ENCODE results near the gene WSCD1. TPM values are rescaled to one million over a fixed set of nuclear protein-coding genes. Genes with fewer than 3 reads are reported as not detected.

Gene WSCD1
- total and polyA plus RNA-seq, 9 donors = 0.53 to 4.4 (median 1.7) TPM

DNA sequence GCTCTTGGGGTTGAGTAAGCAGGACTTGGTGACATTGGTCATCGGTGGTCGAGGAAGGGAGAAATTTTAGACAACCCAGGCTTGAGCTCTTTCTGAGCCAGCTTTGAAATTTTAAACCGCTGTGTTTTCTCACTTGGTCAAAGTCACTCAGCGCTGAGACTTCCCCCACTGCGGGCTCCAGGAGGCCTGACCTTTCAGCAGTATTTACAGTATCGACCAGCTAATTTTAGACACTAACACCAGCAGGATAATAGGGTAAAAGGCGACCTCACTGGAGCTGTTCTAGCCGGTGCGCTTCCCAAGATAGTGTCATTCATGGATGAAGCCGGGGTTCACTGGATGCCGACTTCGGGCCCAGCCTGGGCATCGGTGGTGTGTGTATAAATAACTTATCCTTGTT lies 29.7 kb upstream of the WSCD1 start:
- H3K27me3 ChIP-seq = no peaks in the 10 kb centered on the region
- no peak overlapping the region for H3K27ac ChIP-seq
- H3K4me3 ChIP-seq = no peak overlapping the region
- intact Hi-C loops (cut with DNase I) = no loop called here
- H3K4me1 ChIP-seq (ENCODE audit: insufficient read depth) = no peaks in the 10 kb centered on the region
- 80 to 85% (median 82%) methylated on average over 13 of the region's 13 CpGs for WGBS, 3 donors
- TF ChIP-seq EP300 (IDR thresholded peaks at IDR 0.05) (no peak), POLR2A (IDR thresholded peaks at IDR 0.05) (no peak)
- TF ChIP-seq, protein P1, sequence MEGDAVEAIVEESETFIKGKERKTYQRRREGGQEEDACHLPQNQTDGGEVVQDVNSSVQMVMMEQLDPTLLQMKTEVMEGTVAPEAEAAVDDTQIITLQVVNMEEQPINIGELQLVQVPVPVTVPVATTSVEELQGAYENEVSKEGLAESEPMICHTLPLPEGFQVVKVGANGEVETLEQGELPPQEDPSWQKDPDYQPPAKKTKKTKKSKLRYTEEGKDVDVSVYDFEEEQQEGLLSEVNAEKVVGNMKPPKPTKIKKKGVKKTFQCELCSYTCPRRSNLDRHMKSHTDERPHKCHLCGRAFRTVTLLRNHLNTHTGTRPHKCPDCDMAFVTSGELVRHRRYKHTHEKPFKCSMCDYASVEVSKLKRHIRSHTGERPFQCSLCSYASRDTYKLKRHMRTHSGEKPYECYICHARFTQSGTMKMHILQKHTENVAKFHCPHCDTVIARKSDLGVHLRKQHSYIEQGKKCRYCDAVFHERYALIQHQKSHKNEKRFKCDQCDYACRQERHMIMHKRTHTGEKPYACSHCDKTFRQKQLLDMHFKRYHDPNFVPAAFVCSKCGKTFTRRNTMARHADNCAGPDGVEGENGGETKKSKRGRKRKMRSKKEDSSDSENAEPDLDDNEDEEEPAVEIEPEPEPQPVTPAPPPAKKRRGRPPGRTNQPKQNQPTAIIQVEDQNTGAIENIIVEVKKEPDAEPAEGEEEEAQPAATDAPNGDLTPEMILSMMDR (IDR thresholded peaks at IDR 0.05) = no peak
- no peaks in the 10 kb centered on the region for H3K9me3 ChIP-seq
- H3K36me3 ChIP-seq = no peaks in the 10 kb centered on the region
- DNase-seq = no peak

DNA sequence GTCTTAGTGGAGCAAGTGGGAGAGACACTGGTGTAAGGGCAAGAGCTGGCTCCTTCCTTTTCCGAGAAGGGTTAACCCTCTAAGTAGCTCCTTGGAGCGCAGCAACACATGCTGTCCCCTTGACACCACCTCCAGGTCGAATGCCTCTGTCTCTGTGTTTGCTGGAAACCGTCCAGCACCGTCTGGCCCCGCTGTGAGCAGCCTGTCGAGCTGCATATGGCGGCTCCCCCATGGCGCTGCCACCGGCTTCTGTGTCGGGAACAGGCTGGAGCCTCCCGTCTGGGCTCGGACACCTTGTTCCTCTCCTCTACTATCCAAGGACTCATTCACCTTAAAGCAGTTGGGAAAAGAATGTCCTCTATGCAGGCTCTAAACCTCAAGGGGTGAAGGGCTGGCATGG lies 28.9 kb upstream of the WSCD1 start:
- no peaks in the 10 kb centered on the region for H3K27me3 ChIP-seq
- intact Hi-C loops (cut with DNase I) = no loop called here

DNA sequence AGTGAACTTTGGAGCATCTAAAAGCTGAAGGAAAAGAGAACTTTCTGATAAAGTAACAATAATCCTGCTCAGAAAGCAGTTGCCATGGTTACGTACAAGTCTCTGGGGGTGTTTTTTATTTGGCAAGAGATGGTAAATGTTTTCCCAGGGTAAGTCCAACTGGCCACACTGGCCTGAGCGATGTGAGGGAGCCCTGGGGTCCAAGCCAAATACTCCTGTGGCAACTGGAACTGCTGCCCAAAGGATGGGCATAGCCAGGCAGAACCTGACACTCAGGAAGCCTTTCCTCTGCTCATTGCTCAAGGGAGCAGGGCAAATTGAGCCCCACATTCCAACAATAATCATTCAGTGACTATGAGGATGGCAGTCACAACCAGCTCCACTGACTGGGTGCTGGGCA lies 26.8 kb upstream of the WSCD1 start:
- no peak for DNase-seq
- Histone ChIP-seq H3K36me3 (no peaks in the 10 kb centered on the region), H3K27ac (no peak overlapping the region), H3K4me1 (ENCODE audit: insufficient read depth) (no peaks in the 10 kb centered on the region), H3K27me3 (no peaks in the 10 kb centered on the region), H3K4me3 (no peak overlapping the region), H3K9me3 (no peaks in the 10 kb centered on the region)
- intact Hi-C loops (cut with DNase I) = no loop called here
- TF ChIP-seq, protein P1 (IDR thresholded peaks at IDR 0.05) = no peak
- TF ChIP-seq EP300 (IDR thresholded peaks at IDR 0.05) (no peak), POLR2A (IDR thresholded peaks at IDR 0.05) (no peak)
- WGBS, 3 donors = 64 to 74% (median 70%) methylated on average over 2 of the region's 2 CpGs

More for the DNA sequence above, 28.9 kb upstream of the WSCD1 start:
- DNase-seq = no peak
- no peaks in the 10 kb centered on the region for H3K4me1 ChIP-seq (ENCODE audit: insufficient read depth)
- 51 to 58% (median 52%) methylated on average over 13 of the region's 13 CpGs for WGBS, 3 donors
- no peak overlapping the region for H3K4me3 ChIP-seq
- H3K36me3 ChIP-seq = no peaks in the 10 kb centered on the region
- H3K27ac ChIP-seq = no peak overlapping the region
- TF ChIP-seq EP300 (IDR thresholded peaks at IDR 0.05) (no peak), POLR2A (IDR thresholded peaks at IDR 0.05) (no peak)
- TF ChIP-seq, protein P1 (IDR thresholded peaks at IDR 0.05) = no peak
- no peaks in the 10 kb centered on the region for H3K9me3 ChIP-seq

GRCh38 chr17:6044261-6044660 lies 25.9 kb upstream of the WSCD1 start:
- Histone ChIP-seq H3K27me3 (no peaks in the 10 kb centered on the region), H3K9me3 (no peaks in the 10 kb centered on the region), H3K4me1 (ENCODE audit: insufficient read depth) (no peaks in the 10 kb centered on the region), H3K27ac (no peak overlapping the region), H3K4me3 (no peak overlapping the region), H3K36me3 (no peaks in the 10 kb centered on the region)
- intact Hi-C loops (cut with DNase I) = no loop called here
- no peak for DNase-seq
- 83 to 87% (median 84%) methylated on average over 6 of the region's 6 CpGs for WGBS, 3 donors
- no peak for TF ChIP-seq POLR2A (IDR thresholded peaks at IDR 0.05)
- no peak for TF ChIP-seq EP300 (IDR thresholded peaks at IDR 0.05)
- TF ChIP-seq, protein P1 (IDR thresholded peaks at IDR 0.05) = no peak

Data from ovary (tissue), 9 donors.